Measurements from ENCODE around the gene PITX1.

- TF ChIP-seq CTCF (IDR thresholded peaks at IDR 0.05) (no peak), POLR2AphosphoS5 (IDR thresholded peaks at IDR 0.05) (no peak), POLR2A (IDR thresholded peaks at IDR 0.05) (no peak)
Observed at GRCh38 chr5:135033901-135034235, at the start of gene PITX1.
